Smooth muscle cell (in vitro differentiated cells): ENCODE results near the gene TACR1. TPM values are rescaled to one million over a fixed set of nuclear protein-coding genes. Genes with fewer than 3 reads are reported as not detected.
"Not testable (repeated sequence)": the region's sequence is repeated elsewhere in the genome, so short reads cannot be mapped to it uniquely, and the experiment has no call there.

Experiments
- DNase-seq: peaks from one replicate; lab custom pipeline; 2025; ENCODE audit not compliant: unreplicated experiment; lab: John Stamatoyannopoulos, UW
- H2AFZ ChIP-seq: fragments of 200-600 bp; sonication (generic); 2 replicates; pipeline ENCODE4 v1.6.0; 2016; ENCODE audit warnings: antibody characterized with exemption, low read depth, mild to moderate bottlenecking
- H3F3A ChIP-seq: fragments of 200-600 bp; sonication (generic); 2 replicates; pipeline ENCODE4 v1.6.0; 2017; ENCODE audit warnings: antibody characterized with exemption, low read depth
- H3K27ac ChIP-seq: fragments of 200-600 bp; sonication (generic); 2 replicates; pipeline ENCODE4 v1.5.1; 2016; ENCODE audit warnings: low read depth, mild to moderate bottlenecking
- H3K27me3 ChIP-seq: fragments of 200-600 bp; sonication (generic); 2 replicates; pipeline ENCODE4 v1.6.1; 2016; ENCODE audit warnings: low read depth, mild to moderate bottlenecking
- H3K36me3 ChIP-seq: fragments of 200-600 bp; sonication (generic); 2 replicates; pipeline ENCODE4 v1.5.1; 2016; ENCODE audit warnings: low read depth
- H3K4me1 ChIP-seq: fragments of 200-600 bp; sonication (generic); 2 replicates; pipeline ENCODE4 v1.5.1; 2016; ENCODE audit warnings: low read depth
- H3K4me2 ChIP-seq: fragments of 200-600 bp; sonication (generic); 2 replicates; pipeline ENCODE4 v1.6.0; 2016; ENCODE audit warnings: mild to moderate bottlenecking
- H3K4me3 ChIP-seq: fragments of 200-600 bp; sonication (generic); 2 replicates; pipeline ENCODE4 v1.5.1; 2016; ENCODE audit warnings: mild to moderate bottlenecking
- H3K79me2 ChIP-seq: fragments of 200-600 bp; sonication (generic); 2 replicates; pipeline ENCODE4 v1.6.0; 2016; ENCODE audit warnings: low read depth, mild to moderate bottlenecking
- H3K9ac ChIP-seq: fragments of 200-600 bp; sonication (generic); 2 replicates; pipeline ENCODE4 v1.6.0; 2016; ENCODE audit warnings: low read depth
- H3K9me3 ChIP-seq: fragments of 200-600 bp; sonication (generic); replicated peaks from 2 replicates; pipeline ENCODE4 v1.5.1; 2016; ENCODE audit warnings: low read depth
- H4K20me1 ChIP-seq: fragments of 200-600 bp; sonication (generic); 2 replicates; pipeline ENCODE4 v1.6.0; 2016; ENCODE audit warnings: low read depth
- CTCF ChIP-seq: fragments of 200-600 bp; sonication (generic); IDR thresholded peaks from 2 replicates; pipeline ENCODE4 v1.5.1; 2017; ENCODE audit warnings: borderline replicate concordance, mild to moderate bottlenecking, antibody characterized with exemption; ENCODE audit not compliant: insufficient read depth, poor library complexity, severe bottlenecking
- WGBS: methylation state at CpG from one replicate; pipeline ENCODE4 v1.1.7; 2016; ENCODE audit warnings: low lambda C conversion rate; 5-methylcytosine and 5-hydroxymethylcytosine counted together
- polyA plus RNA-seq: library from polyadenylated mRNA; unstranded; fragments of >200 nt; fragmentation: Nextera tagmentation; extraction: Ambion mirVana; gene quantifications from 2 replicates; pipeline ENCODE4 v1.2.1, GENCODE V29; 2016
- total RNA-seq: library from RNA; depleted of rRNA; stranded (reverse); fragments of >200 nt; gene quantifications from 2 replicates; pipeline ENCODE4 v1.2.3, GENCODE V29; 2014

TACR1 gene
- total and polyA plus RNA-seq, 2 experiments from 2014 or later = 0.93 to 4.5 TPM

GRCh38 chr2:75146606-75147332 lies 52.6 kb downstream of the TACR1 start:
- H3K9ac ChIP-seq = no peak overlapping the region
- no peaks in the 10 kb centered on the region for H3F3A ChIP-seq
- no peaks in the 10 kb centered on the region for H3K9me3 ChIP-seq
- H3K4me3 ChIP-seq = no peak overlapping the region
- no peaks in the 10 kb centered on the region for H3K4me1 ChIP-seq
- H3K4me2 ChIP-seq = no peak overlapping the region
- no peak for DNase-seq
- H3K27ac ChIP-seq = no peak overlapping the region
- no peaks in the 10 kb centered on the region for H3K27me3 ChIP-seq
- no peak overlapping the region for H2AFZ ChIP-seq
- no peaks in the 10 kb centered on the region for H4K20me1 ChIP-seq
- H3K36me3 ChIP-seq = no peaks in the 10 kb centered on the region
- WGBS = 70% methylated on average over 2 of the region's 2 CpGs
- no peak for TF ChIP-seq CTCF
- no peaks in the 10 kb centered on the region for H3K79me2 ChIP-seq

GRCh38 chr2:75146221-75146605 lies 53.1 kb downstream of the TACR1 start:
- H3K79me2 ChIP-seq, H3K9ac ChIP-seq, H3K4me3 ChIP-seq, H3K9me3 ChIP-seq, H3K36me3 ChIP-seq, H4K20me1 ChIP-seq, H3K4me1 ChIP-seq, H3K4me2 ChIP-seq, H2AFZ ChIP-seq, H3K27me3 ChIP-seq, H3K27ac ChIP-seq, DNase-seq, H3F3A ChIP-seq: not testable (repeated sequence)
- 82% methylated on average over 4 of the region's 4 CpGs for WGBS

GRCh38 chr2:75142081-75142480 lies 57.2 kb downstream of the TACR1 start:
- WGBS = 92% methylated on average over 3 of the region's 3 CpGs
- TF ChIP-seq CTCF = no peak

GRCh38 chr2:75140288-75140687 lies 59.0 kb downstream of the TACR1 start:
- Histone ChIP-seq H3K4me1 (peaks cover 4% of the 10 kb centered on the region), H3K27ac (no peak overlapping the region), H3K4me2 (no peak overlapping the region), H3K4me3 (no peak overlapping the region), H3K9ac (no peak overlapping the region), H2AFZ (no peak overlapping the region), H3K36me3 (no peaks in the 10 kb centered on the region), H3F3A (no peaks in the 10 kb centered on the region), H3K9me3 (no peaks in the 10 kb centered on the region), H3K27me3 (no peaks in the 10 kb centered on the region), H4K20me1 (no peaks in the 10 kb centered on the region), H3K79me2 (no peaks in the 10 kb centered on the region)
- 82% methylated on average over 1 of the region's 1 CpG for WGBS
- TF ChIP-seq CTCF = no peak
- no peak for DNase-seq

More at GRCh38 chr2:75142081-75142480, 57.2 kb downstream of the TACR1 start:
- Histone ChIP-seq H4K20me1 (no peaks in the 10 kb centered on the region), H3K27ac (no peak overlapping the region), H3K4me2 (no peak overlapping the region), H3F3A (no peaks in the 10 kb centered on the region), H3K4me1 (peaks cover 4% of the 10 kb centered on the region), H3K79me2 (no peaks in the 10 kb centered on the region), H3K27me3 (no peaks in the 10 kb centered on the region), H3K9me3 (no peaks in the 10 kb centered on the region), H3K4me3 (no peak overlapping the region), H3K9ac (no peak overlapping the region), H3K36me3 (no peaks in the 10 kb centered on the region), H2AFZ (no peak overlapping the region)
- no peak for DNase-seq
